ENCODE results near the gene FZD10.

DNA sequence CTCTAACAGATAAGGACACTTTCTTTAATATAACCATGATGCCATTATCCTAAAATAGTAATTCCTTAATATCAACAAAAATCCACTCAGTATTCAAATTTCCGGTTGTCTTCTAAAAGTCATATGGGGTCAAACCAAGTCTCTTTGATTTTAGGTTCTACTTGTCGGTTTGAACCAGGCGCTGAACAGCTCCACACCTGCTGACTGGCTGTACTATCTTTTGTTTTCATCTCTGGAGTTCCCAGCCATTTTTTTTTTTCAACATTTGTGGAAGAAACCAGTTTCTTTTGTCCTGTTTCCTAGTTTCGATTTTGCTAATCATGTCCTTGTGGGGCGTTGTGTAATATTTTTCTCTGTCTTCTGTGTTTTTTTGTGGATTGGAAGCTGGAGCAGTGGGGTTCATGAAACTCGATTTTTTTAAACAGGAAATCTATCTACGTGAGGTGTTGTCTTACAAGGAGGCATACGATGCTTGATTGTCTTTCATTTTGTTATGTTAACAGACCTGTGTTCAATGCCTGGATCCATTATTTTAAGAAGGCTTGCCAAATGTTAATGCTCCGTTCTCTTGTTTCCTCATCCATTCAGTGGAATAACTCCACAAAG, 50.2 kb downstream of the FZD10 start:
- TF ChIP-seq ZNF274 (IDR thresholded peaks at IDR 0.05; ENCODE audit: borderline replicate concordance, extremely low read depth, low read length) = no peak
- TF ChIP-seq EP300 (IDR thresholded peaks at IDR 0.05; ENCODE audit: borderline replicate concordance in 1 of 2, low read depth in 2 of 2, low read length in 2 of 2) = no peak
- TF ChIP-seq, protein P1, sequence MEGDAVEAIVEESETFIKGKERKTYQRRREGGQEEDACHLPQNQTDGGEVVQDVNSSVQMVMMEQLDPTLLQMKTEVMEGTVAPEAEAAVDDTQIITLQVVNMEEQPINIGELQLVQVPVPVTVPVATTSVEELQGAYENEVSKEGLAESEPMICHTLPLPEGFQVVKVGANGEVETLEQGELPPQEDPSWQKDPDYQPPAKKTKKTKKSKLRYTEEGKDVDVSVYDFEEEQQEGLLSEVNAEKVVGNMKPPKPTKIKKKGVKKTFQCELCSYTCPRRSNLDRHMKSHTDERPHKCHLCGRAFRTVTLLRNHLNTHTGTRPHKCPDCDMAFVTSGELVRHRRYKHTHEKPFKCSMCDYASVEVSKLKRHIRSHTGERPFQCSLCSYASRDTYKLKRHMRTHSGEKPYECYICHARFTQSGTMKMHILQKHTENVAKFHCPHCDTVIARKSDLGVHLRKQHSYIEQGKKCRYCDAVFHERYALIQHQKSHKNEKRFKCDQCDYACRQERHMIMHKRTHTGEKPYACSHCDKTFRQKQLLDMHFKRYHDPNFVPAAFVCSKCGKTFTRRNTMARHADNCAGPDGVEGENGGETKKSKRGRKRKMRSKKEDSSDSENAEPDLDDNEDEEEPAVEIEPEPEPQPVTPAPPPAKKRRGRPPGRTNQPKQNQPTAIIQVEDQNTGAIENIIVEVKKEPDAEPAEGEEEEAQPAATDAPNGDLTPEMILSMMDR (IDR thresholded peaks at IDR 0.05; ENCODE audit: control extremely low read depth in 1 of 3, insufficient read depth in 1 of 3, low read depth in 1 of 3, low read length in 3 of 3) = no peak
- no peak for TF ChIP-seq SUZ12 (IDR thresholded peaks at IDR 0.05; ENCODE audit: low read length)
- TF ChIP-seq GABPA (IDR thresholded peaks at IDR 0.05; ENCODE audit: borderline replicate concordance, insufficient read depth, low read length) = no peak
- no peak for TF ChIP-seq JUN (IDR thresholded peaks at IDR 0.05; ENCODE audit: low read depth, low read length)
- no peak for TF ChIP-seq EZH2 (IDR thresholded peaks at IDR 0.05; ENCODE audit: low read depth, low read length, severe bottlenecking)
- no peak for TF ChIP-seq JUND (IDR thresholded peaks at IDR 0.05; ENCODE audit: low read length)
- no peak for TF ChIP-seq TAF1 (IDR thresholded peaks at IDR 0.05; ENCODE audit: low read depth, low read length)
- no peak for TF ChIP-seq CEBPB (IDR thresholded peaks at IDR 0.05; ENCODE audit: low read depth, low read length)
- TF ChIP-seq SP1 (IDR thresholded peaks at IDR 0.05; ENCODE audit: low read depth, low read length) = no peak
